ENCODE measurements around the gene TOPAZ1.
"Not testable (repeated sequence)": the region's sequence is repeated elsewhere in the genome, so short reads cannot be mapped to it uniquely, and the experiment has no call there.

The TOPAZ1 gene

GRCh38 chr3:44337248-44337785, 95.6 kb downstream of the TOPAZ1 start:
- no peak for DNase-seq

GRCh38 chr3:44338010-44338827, 96.5 kb downstream of the TOPAZ1 start, which contains the start of gene TCAIM:
Gene TCAIM (plus strand): TSS chr3:44338766. CDS start chr3:44354783, 16,017 bp downstream.
- DNase-seq, result peak; percentile 99

GRCh38 chr3:44338828-44339127, 97.1 kb downstream of the TOPAZ1 start:
- DNase-seq, result no peak

- no peak for DNase-seq
Observed at GRCh38 chr3:44339181-44340057, 97.7 kb downstream of the TOPAZ1 start.

GRCh38 chr3:44340058-44340395, 98.3 kb downstream of the TOPAZ1 start:
- no peak for DNase-seq

GRCh38 chr3:44342176-44342790, 100.6 kb downstream of the TOPAZ1 start:
- DNase-seq, result no peak

GRCh38 chr3:44343421-44343820, 101.7 kb downstream of the TOPAZ1 start:
- DNase-seq, result no peak

- DNase-seq, result not testable (repeated sequence)
Observed at GRCh38 chr3:44346590-44346989, 104.9 kb downstream of the TOPAZ1 start.

GRCh38 chr3:44348993-44349392, 107.3 kb downstream of the TOPAZ1 start:
- DNase-seq, result no peak

GRCh38 chr3:44353355-44353924, 111.8 kb downstream of the TOPAZ1 start:
- no peak for DNase-seq

- no peak for DNase-seq
Observed at GRCh38 chr3:44355362-44356033, 113.8 kb downstream of the TOPAZ1 start.

GRCh38 chr3:44359146-44359751, 117.6 kb downstream of the TOPAZ1 start:
- no peak for DNase-seq

GRCh38 chr3:44363591-44363990, 121.9 kb downstream of the TOPAZ1 start:
- no peak for DNase-seq

GRCh38 chr3:44365952-44366351, 124.3 kb downstream of the TOPAZ1 start:
- DNase-seq, result no peak

- no peak for DNase-seq
Observed at GRCh38 chr3:44375450-44375849, 133.8 kb downstream of the TOPAZ1 start.

Measured in activated naive CD4-positive, alpha-beta T cell treated with Interleukin-2 at 50 U/mL for 16 hours (primary cell).